ENCODE measurements around the gene DGAT2.

Gene DGAT2

DNA sequence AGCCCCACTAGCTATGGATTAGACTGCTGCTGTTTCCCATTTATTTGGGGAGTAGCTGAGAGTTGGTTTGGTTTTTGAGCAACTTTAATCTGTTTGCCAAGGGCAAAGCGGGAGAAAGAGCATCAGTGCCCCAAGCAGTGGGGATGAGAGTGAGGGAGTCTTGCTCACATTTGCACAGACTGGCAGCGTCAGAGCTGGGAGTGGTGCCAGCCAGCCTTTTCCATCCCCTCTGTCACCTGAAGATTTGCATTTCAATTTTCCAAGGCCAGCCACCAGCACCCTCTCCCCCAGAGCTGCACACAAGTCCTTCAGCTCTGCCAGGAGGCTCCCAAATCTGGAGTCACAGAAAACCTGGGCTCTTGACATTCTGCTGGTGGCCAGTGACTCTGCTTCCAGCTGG lies 25.4 kb downstream of the DGAT2 start:
- Mint-ChIP-seq H3K4me1 (ENCODE audit: low read depth) (no peaks in the 10 kb centered on the region), H3K27me3 (ENCODE audit: low read depth) (no peaks in the 10 kb centered on the region), H3K9me3 (no peaks in the 10 kb centered on the region), H3K27ac (no peak overlapping the region), H3K36me3 (ENCODE audit: low read depth) (no peaks in the 10 kb centered on the region), H3K4me3 (no peak overlapping the region)
- no peak for DNase-seq (ENCODE audit: low spot score)

DNA sequence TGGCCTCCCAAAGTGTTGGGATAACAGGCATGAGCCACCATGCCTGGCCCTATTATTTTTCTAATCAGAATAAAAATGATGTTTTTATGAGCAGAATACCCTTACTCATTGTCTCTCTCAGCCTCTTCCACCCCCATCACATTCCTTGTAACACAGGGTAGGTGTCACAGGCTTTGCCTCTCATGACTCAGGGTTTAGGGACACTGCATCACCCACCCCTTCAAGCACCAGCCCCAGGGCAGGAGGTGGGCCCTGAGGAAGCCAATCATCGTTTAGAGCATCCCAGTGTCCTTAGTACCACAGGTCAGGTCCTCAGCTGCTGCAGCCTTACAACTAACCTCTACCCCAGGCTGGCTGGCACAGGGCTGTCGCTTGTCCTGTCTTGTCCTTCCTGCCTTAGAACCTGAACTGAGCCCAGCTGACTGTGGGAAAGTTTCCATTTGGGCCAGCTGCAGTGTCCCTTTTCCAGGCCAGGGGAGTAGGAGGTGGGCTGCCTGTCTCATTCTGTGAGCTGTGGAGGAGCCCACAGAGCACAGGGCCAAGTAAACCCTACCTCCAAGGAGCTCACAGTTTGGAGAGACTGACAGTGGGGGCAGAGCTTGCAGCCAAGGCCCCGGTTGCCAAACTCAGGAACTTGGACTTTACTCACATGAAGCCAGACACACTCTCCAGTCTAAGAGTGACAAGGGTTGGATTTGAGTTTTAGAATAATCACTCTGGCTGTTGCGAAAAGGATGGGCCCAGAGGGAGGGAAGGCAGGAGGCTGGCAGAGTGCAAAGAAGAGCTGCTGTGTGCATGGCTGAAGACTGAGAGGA lies 26.9 kb downstream of the DGAT2 start:
- no peak for DNase-seq (ENCODE audit: low spot score)
- Mint-ChIP-seq H3K9me3 (no peaks in the 10 kb centered on the region), H3K4me3 (no peak overlapping the region), H3K27me3 (ENCODE audit: low read depth) (no peaks in the 10 kb centered on the region), H3K4me1 (ENCODE audit: low read depth) (peaks cover under 1% of the 10 kb centered on the region), H3K36me3 (ENCODE audit: low read depth) (no peaks in the 10 kb centered on the region), H3K27ac (no peak overlapping the region)

DNA sequence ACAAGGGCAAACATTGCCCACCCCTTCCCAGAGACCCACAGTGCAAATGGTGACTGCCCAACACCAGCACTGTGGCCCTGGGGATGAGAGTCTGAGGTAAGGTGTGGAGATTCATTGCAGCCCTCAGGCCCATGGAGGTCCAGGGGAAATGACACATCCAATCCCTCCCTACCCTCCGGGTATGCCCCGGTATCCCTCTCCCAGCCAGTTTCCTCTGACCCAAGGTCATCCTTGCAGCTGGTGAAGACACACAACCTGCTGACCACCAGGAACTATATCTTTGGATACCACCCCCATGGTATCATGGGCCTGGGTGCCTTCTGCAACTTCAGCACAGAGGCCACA lies 27.5 kb downstream of the DGAT2 start:
- H3K36me3 Mint-ChIP-seq (ENCODE audit: low read depth) = no peaks in the 10 kb centered on the region
- H3K27me3 Mint-ChIP-seq (ENCODE audit: low read depth) = no peaks in the 10 kb centered on the region
- no peak for DNase-seq (ENCODE audit: low spot score)
- no peak overlapping the region for H3K4me3 Mint-ChIP-seq
- H3K9me3 Mint-ChIP-seq = no peaks in the 10 kb centered on the region
- no peak overlapping the region for H3K27ac Mint-ChIP-seq
- peaks cover 7% of the 10 kb centered on the region for H3K4me1 Mint-ChIP-seq (ENCODE audit: low read depth)

DNA sequence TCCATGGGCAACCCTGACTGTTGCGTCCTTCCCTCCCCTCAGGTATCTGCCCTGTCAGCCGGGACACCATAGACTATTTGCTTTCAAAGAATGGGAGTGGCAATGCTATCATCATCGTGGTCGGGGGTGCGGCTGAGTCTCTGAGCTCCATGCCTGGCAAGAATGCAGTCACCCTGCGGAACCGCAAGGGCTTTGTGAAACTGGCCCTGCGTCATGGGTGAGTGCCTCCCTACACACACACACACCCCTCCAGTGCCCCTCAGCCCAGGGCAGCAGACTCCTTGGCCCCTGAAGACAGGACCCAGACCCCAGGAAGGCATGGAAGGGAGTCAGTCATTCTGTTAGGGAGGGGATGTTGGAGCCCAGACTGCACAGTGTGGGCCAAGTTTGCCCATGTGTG lies 28.5 kb downstream of the DGAT2 start:
- Mint-ChIP-seq H3K27ac (no peak overlapping the region), H3K4me1 (ENCODE audit: low read depth) (peaks cover 17% of the 10 kb centered on the region), H3K36me3 (ENCODE audit: low read depth) (no peaks in the 10 kb centered on the region), H3K27me3 (ENCODE audit: low read depth) (no peaks in the 10 kb centered on the region), H3K4me3 (no peak overlapping the region), H3K9me3 (no peaks in the 10 kb centered on the region)
- DNase-seq (ENCODE audit: low spot score) = no peak

DNA sequence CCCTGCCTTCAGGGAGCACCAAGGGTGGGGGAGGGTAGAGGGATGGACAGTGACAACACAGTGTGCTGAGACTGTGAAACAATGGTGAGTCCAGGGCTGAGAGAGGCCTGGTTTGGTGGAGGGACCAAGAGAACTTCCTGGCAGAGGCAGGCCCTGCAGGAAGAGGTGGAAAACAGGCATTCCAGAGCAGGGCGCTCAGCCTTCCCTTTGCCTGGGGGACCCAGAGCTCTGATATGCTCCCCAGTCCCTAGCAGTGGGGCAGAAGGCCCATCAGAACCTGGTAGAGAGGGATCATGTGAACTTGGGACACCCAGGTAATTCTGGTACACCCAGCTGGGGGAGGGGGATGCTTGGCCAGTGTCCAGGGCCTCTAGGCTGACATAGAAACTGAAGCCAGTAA lies 29.2 kb downstream of the DGAT2 start:
- Mint-ChIP-seq H3K9me3 (no peaks in the 10 kb centered on the region), H3K27ac (no peak overlapping the region), H3K27me3 (ENCODE audit: low read depth) (no peaks in the 10 kb centered on the region), H3K36me3 (ENCODE audit: low read depth) (no peaks in the 10 kb centered on the region), H3K4me3 (no peak overlapping the region), H3K4me1 (ENCODE audit: low read depth) (peaks cover 22% of the 10 kb centered on the region)
- no peak for DNase-seq (ENCODE audit: low spot score)

DNA sequence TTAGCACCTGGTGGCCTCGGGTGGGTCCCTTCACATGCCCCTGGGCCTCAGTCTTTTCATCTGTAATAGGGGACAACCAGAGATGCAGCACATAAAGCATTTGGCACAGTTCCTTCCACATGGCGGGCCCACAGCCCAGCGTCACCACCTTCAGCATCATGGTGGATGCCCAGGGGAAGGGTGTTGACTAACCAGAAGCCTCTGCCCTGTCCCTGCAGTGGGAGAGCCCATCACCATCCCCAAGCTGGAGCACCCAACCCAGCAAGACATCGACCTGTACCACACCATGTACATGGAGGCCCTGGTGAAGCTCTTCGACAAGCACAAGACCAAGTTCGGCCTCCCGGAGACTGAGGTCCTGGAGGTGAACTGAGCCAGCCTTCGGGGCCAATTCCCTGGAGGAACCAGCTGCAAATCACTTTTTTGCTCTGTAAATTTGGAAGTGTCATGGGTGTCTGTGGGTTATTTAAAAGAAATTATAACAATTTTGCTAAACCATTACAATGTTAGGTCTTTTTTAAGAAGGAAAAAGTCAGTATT lies 31.6 kb downstream of the DGAT2 start:
- Mint-ChIP-seq H3K4me3 (no peak overlapping the region), H3K27me3 (ENCODE audit: low read depth) (no peaks in the 10 kb centered on the region), H3K36me3 (ENCODE audit: low read depth) (no peaks in the 10 kb centered on the region), H3K27ac (no peak overlapping the region), H3K9me3 (no peaks in the 10 kb centered on the region), H3K4me1 (ENCODE audit: low read depth) (peaks cover 22% of the 10 kb centered on the region)
- DNase-seq (ENCODE audit: low spot score) = no peak

DNA sequence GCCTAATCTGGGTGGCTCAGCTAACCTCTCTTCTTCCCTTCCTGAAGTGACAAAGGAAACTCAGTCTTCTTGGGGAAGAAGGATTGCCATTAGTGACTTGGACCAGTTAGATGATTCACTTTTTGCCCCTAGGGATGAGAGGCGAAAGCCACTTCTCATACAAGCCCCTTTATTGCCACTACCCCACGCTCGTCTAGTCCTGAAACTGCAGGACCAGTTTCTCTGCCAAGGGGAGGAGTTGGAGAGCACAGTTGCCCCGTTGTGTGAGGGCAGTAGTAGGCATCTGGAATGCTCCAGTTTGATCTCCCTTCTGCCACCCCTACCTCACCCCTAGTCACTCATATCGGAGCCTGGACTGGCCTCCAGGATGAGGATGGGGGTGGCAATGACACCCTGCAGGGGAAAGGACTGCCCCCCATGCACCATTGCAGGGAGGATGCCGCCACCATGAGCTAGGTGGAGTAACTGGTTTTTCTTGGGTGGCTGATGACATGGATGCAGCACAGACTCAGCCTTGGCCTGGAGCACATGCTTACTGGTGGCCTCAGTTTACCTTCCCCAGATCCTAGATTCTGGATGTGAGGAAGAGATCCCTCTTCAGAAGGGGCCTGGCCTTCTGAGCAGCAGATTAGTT lies 32.3 kb downstream of the DGAT2 start:
- no peaks in the 10 kb centered on the region for H3K27me3 Mint-ChIP-seq (ENCODE audit: low read depth)
- H3K9me3 Mint-ChIP-seq = no peaks in the 10 kb centered on the region
- H3K4me1 Mint-ChIP-seq (ENCODE audit: low read depth) = peaks cover 22% of the 10 kb centered on the region
- peak overlapping the region; percentile 67 for H3K27ac Mint-ChIP-seq
- H3K36me3 Mint-ChIP-seq (ENCODE audit: low read depth) = no peaks in the 10 kb centered on the region
- DNase-seq (ENCODE audit: low spot score) = no peak
- H3K4me3 Mint-ChIP-seq = peak overlapping the region; percentile 41

DNA sequence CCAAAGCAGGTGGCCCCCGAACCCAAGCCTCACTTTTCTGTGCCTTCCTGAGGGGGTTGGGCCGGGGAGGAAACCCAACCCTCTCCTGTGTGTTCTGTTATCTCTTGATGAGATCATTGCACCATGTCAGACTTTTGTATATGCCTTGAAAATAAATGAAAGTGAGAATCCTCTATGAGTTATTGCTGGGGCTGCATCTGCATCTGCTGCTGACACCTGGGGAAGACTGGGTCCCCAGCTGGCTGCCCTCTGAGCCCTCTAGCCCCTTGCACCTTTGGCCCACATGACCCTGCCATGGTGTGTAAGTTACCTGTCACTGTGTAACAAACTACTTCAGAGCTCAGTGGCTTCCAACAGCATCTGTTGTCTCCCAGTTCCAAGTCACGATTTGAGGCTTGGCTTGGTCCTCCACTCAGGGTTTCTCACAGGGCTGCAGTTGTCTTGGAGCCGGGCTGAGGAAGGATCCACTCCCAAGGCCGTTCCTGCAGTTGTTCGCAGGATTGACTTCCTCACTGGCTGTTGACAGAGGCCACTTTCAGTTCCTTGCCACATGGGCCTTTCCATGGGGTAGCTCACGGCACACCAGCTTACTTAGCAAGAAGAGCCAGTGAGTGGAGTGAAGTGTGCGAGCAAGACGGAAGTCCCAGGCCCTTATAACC lies 32.9 kb downstream of the DGAT2 start:
- no peaks in the 10 kb centered on the region for H3K9me3 Mint-ChIP-seq
- peak overlapping the region; percentile 67 for H3K27ac Mint-ChIP-seq
- DNase-seq (ENCODE audit: low spot score) = no peak
- H3K4me3 Mint-ChIP-seq = peak overlapping the region; percentile 41
- peaks cover 2% of the 10 kb centered on the region for H3K27me3 Mint-ChIP-seq (ENCODE audit: low read depth)
- H3K36me3 Mint-ChIP-seq (ENCODE audit: low read depth) = no peaks in the 10 kb centered on the region
- peaks cover 22% of the 10 kb centered on the region for H3K4me1 Mint-ChIP-seq (ENCODE audit: low read depth)

DNA sequence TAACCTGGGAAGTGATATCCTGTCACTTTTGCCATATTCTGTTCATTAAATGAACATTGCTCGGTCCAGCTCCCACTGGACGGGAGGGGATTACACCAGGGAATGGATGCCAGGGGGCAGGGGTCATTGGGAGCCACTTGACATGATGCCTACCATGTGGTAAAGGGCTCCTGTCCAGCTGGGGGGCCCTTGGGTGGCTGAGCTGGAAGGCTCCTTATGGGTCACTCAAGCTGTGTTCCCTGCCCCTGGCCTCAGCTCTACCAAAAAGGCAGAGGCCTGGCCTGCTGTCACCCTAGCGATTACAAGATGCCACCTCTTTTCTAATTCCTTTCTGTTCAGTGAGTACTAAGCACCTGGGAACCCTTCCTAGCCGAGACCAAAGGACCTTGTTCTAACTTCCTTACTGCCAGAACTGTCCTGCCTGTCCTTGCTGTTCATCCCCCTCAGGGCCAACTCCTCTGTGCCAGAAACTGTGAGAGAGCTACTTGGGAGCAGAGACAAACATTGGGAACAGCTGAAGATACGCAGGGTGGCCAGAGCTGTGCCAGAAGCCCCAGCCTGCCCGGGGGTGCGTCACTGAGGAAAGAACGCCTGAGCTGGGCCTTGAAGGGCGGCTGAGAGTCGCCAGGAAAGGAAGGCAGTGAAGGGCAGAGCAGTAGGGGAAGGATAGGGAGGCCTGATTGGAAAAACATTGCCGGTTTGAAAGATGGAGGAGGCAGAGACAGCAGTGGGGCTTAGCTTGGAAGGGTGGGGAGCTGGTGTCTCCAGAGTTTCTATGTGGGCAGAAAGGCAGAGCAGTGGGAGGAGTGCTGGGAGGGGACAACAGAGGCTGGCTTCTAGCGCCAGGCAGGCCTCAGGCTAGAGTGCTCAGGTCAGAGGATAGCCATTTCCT lies 33.7 kb downstream of the DGAT2 start:
- DNase-seq (ENCODE audit: low spot score) = no peak
- H3K27ac Mint-ChIP-seq = peak overlapping the region; percentile 67
- H3K9me3 Mint-ChIP-seq = no peaks in the 10 kb centered on the region
- H3K27me3 Mint-ChIP-seq (ENCODE audit: low read depth) = peaks cover 2% of the 10 kb centered on the region
- H3K36me3 Mint-ChIP-seq (ENCODE audit: low read depth) = no peaks in the 10 kb centered on the region
- no peak overlapping the region for H3K4me3 Mint-ChIP-seq
- peaks cover 22% of the 10 kb centered on the region for H3K4me1 Mint-ChIP-seq (ENCODE audit: low read depth)

DNA sequence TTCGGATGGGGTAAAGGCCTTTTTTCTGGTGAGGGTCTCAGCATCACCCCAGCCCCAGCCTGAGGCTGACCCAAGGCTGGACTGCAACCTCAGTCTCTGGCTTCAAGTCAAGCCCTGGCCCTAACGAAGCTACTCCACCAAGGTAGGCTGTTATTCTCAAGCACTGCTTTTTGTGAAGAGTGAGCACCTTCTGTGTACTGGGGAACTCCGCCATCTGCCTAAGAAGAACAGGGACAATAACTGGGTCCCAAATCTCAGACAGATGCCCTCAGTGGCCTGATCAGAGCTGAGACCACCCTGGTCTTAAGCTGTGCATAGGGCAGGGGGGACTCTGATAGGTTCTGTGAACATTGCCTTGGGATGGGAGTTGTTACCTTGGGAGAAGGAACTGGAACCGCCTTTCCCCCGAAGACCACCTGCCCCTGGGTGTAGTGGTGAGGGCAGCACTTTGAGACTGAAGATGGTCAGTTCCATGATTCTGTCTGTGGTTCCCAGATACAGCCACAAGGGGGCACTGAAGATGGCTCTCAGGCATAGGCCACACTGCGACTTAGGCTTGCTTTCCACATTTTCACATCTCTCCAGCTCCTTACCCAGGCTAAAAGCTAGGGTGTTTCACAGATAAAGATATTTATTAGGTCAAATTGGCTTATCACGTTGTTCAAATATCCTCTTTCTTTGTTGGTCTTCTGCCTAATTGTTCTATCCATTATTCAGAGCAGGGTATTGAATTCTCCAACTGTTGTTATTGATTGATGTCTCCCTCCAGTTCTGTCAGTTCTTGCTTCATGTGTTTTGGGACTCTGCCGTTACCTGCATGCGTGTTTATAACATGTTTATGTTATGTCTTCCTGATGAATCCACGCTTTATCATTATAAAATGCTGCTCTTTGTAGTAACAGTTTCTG lies 34.6 kb downstream of the DGAT2 start:
- H3K27me3 Mint-ChIP-seq (ENCODE audit: low read depth) = peaks cover 2% of the 10 kb centered on the region
- H3K4me3 Mint-ChIP-seq = no peak overlapping the region
- H3K27ac Mint-ChIP-seq = no peak overlapping the region
- peak; percentile 50 for DNase-seq (ENCODE audit: low spot score)
- peaks cover 22% of the 10 kb centered on the region for H3K4me1 Mint-ChIP-seq (ENCODE audit: low read depth)
- no peaks in the 10 kb centered on the region for H3K9me3 Mint-ChIP-seq
- no peaks in the 10 kb centered on the region for H3K36me3 Mint-ChIP-seq (ENCODE audit: low read depth)

DNA sequence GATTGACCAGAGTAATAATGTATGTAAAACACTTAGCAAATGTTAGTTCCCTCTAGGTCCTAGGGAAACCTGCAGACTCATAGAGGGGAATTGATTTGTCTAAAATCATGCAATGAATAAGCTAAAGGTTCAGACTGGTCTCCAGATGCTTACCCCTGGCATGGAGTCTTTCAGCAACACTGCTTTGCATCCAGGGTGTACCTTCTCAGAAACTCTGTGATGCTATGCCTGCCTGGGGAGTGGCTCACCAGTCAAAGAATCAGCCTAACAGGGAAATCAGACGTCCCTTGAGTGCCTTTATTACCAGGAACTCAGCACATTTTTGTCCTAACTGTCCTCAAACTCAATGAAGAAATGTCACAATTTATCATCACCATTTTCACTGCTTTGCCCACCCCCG lies 40.5 kb downstream of the DGAT2 start:
- peaks cover 2% of the 10 kb centered on the region for H3K27me3 Mint-ChIP-seq (ENCODE audit: low read depth)

DNA sequence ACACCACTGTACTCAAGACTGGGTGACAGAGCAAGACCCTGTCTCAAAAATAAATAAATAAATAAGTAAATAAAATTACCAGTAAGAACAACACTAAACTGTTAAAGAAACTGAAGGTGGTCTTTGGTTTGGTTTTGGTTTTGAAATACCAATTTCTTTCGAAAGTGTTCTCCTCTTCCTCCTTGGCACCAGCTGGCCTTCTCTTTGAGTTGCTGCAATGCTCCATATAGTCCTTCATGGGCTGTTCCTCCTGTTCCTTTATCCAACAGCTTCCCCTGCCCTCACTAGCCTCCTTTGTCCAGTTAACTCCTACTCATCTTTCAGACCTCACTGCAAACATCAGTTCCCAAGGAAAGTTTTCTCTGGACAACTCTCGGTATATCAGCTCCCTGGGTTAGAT lies 41.4 kb downstream of the DGAT2 start:
- peaks cover 10% of the 10 kb centered on the region for H3K4me1 Mint-ChIP-seq (ENCODE audit: low read depth)
- H3K4me3 Mint-ChIP-seq = no peak overlapping the region
- H3K9me3 Mint-ChIP-seq = no peaks in the 10 kb centered on the region
- DNase-seq (ENCODE audit: low spot score) = no peak
- peaks cover 2% of the 10 kb centered on the region for H3K27me3 Mint-ChIP-seq (ENCODE audit: low read depth)
- H3K27ac Mint-ChIP-seq = no peak overlapping the region
- no peaks in the 10 kb centered on the region for H3K36me3 Mint-ChIP-seq (ENCODE audit: low read depth)

More for the DNA sequence above, 40.5 kb downstream of the DGAT2 start:
- DNase-seq (ENCODE audit: low spot score) = no peak
- no peaks in the 10 kb centered on the region for H3K9me3 Mint-ChIP-seq
- no peak overlapping the region for H3K27ac Mint-ChIP-seq
- H3K36me3 Mint-ChIP-seq (ENCODE audit: low read depth) = no peaks in the 10 kb centered on the region
- no peak overlapping the region for H3K4me3 Mint-ChIP-seq
- H3K4me1 Mint-ChIP-seq (ENCODE audit: low read depth) = peaks cover 10% of the 10 kb centered on the region
